Fibroblast of the aortic adventitia (primary cell): ENCODE data around the gene KLF5. TPM values are rescaled to one million over a fixed set of nuclear protein-coding genes. Genes with fewer than 3 reads are reported as not detected.
"Not testable (repeated sequence)": the region's sequence is repeated elsewhere in the genome, so short reads cannot be mapped to it uniquely, and the experiment has no call there.

ENCODE experiments used
- DNase-seq: peaks from one replicate; pipeline ENCODE4 v3.0.0-alpha.2; 2010; ENCODE audit warnings: low read depth
- H3K4me3 ChIP-seq: 2 replicates; pipeline ENCODE4 v1.5.1; 2011; ENCODE audit warnings: low read depth, mild to moderate bottlenecking, control low read depth, low read length, moderate library complexity
- CTCF ChIP-seq: IDR thresholded peaks from 2 replicates; pipeline ENCODE4 v1.5.1; 2011; ENCODE audit warnings: mild to moderate bottlenecking, low read length, control low read depth, inconsistent platforms; ENCODE audit not compliant: insufficient read depth
- total RNA-seq: library from RNA; depleted of rRNA; stranded (reverse); fragments of >200 nt; gene quantifications from 2 replicates; pipeline ENCODE4 v1.2.3, GENCODE V29; 2012; ENCODE audit warnings: low replicate concordance

Gene KLF5
- total RNA-seq, 1 donor, result 4.5 TPM

- TF ChIP-seq CTCF, result no peak
- no peak overlapping the region for H3K4me3 ChIP-seq
- DNase-seq, result no peak
Observed at GRCh38 chr13:73045031-73045430, 13.8 kb upstream of the KLF5 start.

GRCh38 chr13:73048615-73049014 is 10.2 kb upstream of the KLF5 start:
- DNase-seq, H3K4me3 ChIP-seq: not testable (repeated sequence)

- DNase-seq, result no peak
- TF ChIP-seq CTCF, result no peak
- no peak overlapping the region for H3K4me3 ChIP-seq
Observed at GRCh38 chr13:73054712-73055111, 4.1 kb upstream of the KLF5 start.

- TF ChIP-seq CTCF, result no peak
- DNase-seq, result peak; percentile 54
- no peak overlapping the region for H3K4me3 ChIP-seq
Observed at GRCh38 chr13:73055813-73056564, 2.8 kb upstream of the KLF5 start.

GRCh38 chr13:73056565-73056962 is 2.2 kb upstream of the KLF5 start:
- no peak for TF ChIP-seq CTCF
- DNase-seq, result no peak
- H3K4me3 ChIP-seq, result no peak overlapping the region

GRCh38 chr13:73057284-73058063 is 1.3 kb upstream of the KLF5 start:
- no peak overlapping the region for H3K4me3 ChIP-seq
- DNase-seq, result no peak

More at GRCh38 chr13:73057284-73058063, 1.3 kb upstream of the KLF5 start:
- no peak for TF ChIP-seq CTCF
